Uterus (tissue), 4 donors: ENCODE data around the gene SEPTIN5. TPM values are rescaled to one million over a fixed set of nuclear protein-coding genes. Genes with fewer than 3 reads are reported as not detected.

Source experiments
- DNase-seq, 2 donors: peaks; one replicate each; pipeline ENCODE4 v3.0.0-alpha.2; 2019 to 2020
- H3K27ac ChIP-seq, 2 donors: fragments of 200-600 bp; sonication (generic); 1 replicate in 1 of 2; 2 replicates in 1 of 2; pipeline ENCODE4 v1.5.1; 2016 to 2018
- H3K27me3 ChIP-seq, 2 donors: fragments of 200-600 bp; sonication (generic); one replicate each; pipeline ENCODE4 v1.5.1; 2018 to 2019; ENCODE audit warnings: control low read depth in 1 of 2
- H3K36me3 ChIP-seq, 2 donors: fragments of 200-600 bp; sonication (generic); one replicate each; pipeline ENCODE4 v1.5.1; 2019; ENCODE audit warnings: control low read depth in 1 of 2
- H3K4me1 ChIP-seq, 2 donors: fragments of 200-600 bp; sonication (generic); one replicate each; pipeline ENCODE4 v1.5.1; 2018 to 2019; ENCODE audit warnings: control low read depth in 1 of 2
- H3K4me3 ChIP-seq, 2 donors: fragments of 200-600 bp; sonication (generic); 1 replicate in 1 of 2; 2 replicates in 1 of 2; pipeline ENCODE4 v1.5.1; 2018 to 2019; ENCODE audit warnings: mild to moderate bottlenecking in 1 of 2
- H3K9me3 ChIP-seq, 2 donors: fragments of 200-600 bp; sonication (generic); one replicate each; pipeline ENCODE4 v1.5.1; 2019; ENCODE audit warnings: control low read depth in 1 of 2
- POLR2A ChIP-seq, 2 donors: fragments of 450-650 bp; IDR thresholded peaks; one replicate each; pipeline ENCODE4 v1.6.1; 2016; ENCODE audit warnings: antibody characterized with exemption in 2 of 2, mild to moderate bottlenecking in 1 of 2, moderate library complexity in 1 of 2
- intact Hi-C: fragments of 100-400 bp; cut with DNase I; formaldehyde crosslinking; loops from one replicate; pipeline ENCODE4 v1.15.1; 2023; ENCODE audit warnings: low total_unique reads
- total RNA-seq, 4 donors: library from RNA; depleted of rRNA in 3 of 4; stranded (reverse); fragments of >200 nt in 3 of 4; gene quantifications; one replicate each; pipeline versions ENCODE4 v1.1.0 to v1.2.4, GENCODE V29; 2014 to 2023
- TF ChIP-seq, protein P1 (sequence below), 4 experiments: fragments of 200-600 bp in 2 of 4; fragments of 450-650 bp in 2 of 4; sonication (generic) in 2 of 4; IDR thresholded peaks; one replicate each; pipeline ENCODE4 v1.5.1; 2016 to 2019; ENCODE audit warnings: antibody characterized with exemption in 4 of 4, mild to moderate bottlenecking in 2 of 4, moderate library complexity in 1 of 4
- donor health status: DM: yes; HTN: yes; CAD: no.

SEPTIN5 gene
- total RNA-seq, 4 donors from 2014 or later: 9.4 to 67.6 (median 25.3) TPM

DNA sequence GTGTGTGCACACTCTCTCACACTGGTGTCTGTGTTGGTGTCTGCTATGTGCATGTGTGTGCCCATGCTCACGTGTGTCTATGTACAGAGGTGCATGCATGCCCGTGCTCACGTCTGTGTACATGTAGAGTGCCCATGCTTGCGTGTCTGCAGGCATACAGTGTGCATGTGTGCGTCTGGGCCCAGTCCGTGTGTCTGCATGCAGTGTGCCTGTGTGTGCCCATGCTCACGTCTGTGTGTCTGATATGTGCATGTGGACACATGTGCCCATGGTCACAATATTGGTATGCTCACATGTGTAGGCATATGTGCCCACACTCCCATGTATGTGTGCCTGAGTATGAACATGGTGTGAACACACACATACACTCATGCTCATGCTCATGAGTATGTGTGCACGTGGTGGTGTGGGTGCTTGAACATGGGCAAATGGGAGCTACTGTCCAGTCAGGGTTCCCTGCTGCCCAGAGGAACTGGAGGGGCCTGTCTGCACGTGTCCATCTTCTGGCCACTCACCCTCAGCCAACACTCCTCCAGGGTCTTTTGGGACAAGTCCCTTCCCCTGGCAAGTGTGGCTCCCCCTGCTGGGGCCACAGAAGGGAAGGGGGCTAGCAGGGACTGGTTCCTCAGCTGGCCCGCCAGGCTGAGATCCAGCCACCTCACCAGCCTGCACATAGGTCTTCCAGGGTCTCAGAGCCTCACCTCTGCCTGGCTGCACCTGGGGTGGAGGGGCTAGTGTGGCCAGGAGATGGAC lies 39.0 kb downstream of the SEPTIN5 start:
- DNase-seq: no peak
- no peaks in the 10 kb centered on the region for H3K36me3 ChIP-seq
- no peak overlapping the region for H3K4me3 ChIP-seq
- no peak overlapping the region for H3K27ac ChIP-seq
- intact Hi-C loops: no loop called here
- TF ChIP-seq, protein P1, sequence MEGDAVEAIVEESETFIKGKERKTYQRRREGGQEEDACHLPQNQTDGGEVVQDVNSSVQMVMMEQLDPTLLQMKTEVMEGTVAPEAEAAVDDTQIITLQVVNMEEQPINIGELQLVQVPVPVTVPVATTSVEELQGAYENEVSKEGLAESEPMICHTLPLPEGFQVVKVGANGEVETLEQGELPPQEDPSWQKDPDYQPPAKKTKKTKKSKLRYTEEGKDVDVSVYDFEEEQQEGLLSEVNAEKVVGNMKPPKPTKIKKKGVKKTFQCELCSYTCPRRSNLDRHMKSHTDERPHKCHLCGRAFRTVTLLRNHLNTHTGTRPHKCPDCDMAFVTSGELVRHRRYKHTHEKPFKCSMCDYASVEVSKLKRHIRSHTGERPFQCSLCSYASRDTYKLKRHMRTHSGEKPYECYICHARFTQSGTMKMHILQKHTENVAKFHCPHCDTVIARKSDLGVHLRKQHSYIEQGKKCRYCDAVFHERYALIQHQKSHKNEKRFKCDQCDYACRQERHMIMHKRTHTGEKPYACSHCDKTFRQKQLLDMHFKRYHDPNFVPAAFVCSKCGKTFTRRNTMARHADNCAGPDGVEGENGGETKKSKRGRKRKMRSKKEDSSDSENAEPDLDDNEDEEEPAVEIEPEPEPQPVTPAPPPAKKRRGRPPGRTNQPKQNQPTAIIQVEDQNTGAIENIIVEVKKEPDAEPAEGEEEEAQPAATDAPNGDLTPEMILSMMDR (IDR thresholded peaks at IDR 0.05): no peak
- no peak for TF ChIP-seq POLR2A (IDR thresholded peaks at IDR 0.05)
- peaks cover 0 to 15% of the 10 kb centered on the region in 2 donors for H3K4me1 ChIP-seq
- no peaks in the 10 kb centered on the region for H3K9me3 ChIP-seq
- peaks cover 14 to 24% of the 10 kb centered on the region in 2 donors for H3K27me3 ChIP-seq

DNA sequence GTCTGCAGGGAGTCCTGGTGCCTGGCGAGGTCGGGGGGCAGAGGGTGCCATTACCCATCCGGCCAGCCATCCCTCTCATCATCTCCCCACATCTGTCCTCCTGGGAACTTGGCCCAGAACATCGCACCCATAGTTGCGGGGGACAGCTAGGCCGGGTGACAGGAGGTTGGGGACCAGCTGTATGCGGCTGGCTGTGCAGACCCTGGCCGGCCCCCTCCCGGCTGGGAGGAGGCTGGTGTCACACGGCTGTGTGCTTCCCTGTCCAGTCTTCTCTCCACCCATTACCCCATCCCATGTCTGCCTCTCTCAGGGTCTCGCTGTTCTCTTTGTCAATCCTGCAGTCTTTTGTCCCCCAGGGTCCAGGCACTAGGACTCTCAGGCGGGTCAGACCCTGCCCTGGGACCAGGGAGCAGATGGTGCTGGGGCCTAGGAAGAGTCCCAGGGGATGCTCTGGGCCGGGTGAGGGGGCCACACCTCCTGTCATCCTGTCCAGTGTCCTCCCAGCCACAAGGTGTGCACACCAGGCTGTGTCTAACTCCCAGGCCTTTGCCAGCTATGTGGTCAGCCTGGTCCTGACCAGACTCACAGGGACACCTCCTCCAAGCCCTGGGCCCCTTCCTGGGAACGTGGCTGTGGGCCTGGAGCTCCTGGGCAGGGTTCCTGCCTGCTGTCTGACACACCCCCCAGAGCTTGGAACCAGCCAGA lies 39.8 kb downstream of the SEPTIN5 start:
- no peaks in the 10 kb centered on the region for H3K36me3 ChIP-seq
- H3K27ac ChIP-seq: no peak overlapping the region
- H3K4me3 ChIP-seq: no peak overlapping the region
- H3K4me1 ChIP-seq: peaks cover 0 to 15% of the 10 kb centered on the region in 2 donors
- no peaks in the 10 kb centered on the region for H3K9me3 ChIP-seq
- DNase-seq: no peak
- H3K27me3 ChIP-seq: peaks cover 15 to 24% of the 10 kb centered on the region in 2 donors
- TF ChIP-seq, protein P1 (IDR thresholded peaks at IDR 0.05): no peak
- no peak for TF ChIP-seq POLR2A (IDR thresholded peaks at IDR 0.05)
- intact Hi-C loops: no loop called here

GRCh38 chr22:19754701-19755144 lies 40.4 kb downstream of the SEPTIN5 start:
- H3K9me3 ChIP-seq: no peaks in the 10 kb centered on the region
- DNase-seq: no peak
- no peak overlapping the region for H3K4me3 ChIP-seq
- no peak overlapping the region for H3K27ac ChIP-seq
- intact Hi-C loops: no loop called here
- TF ChIP-seq POLR2A (IDR thresholded peaks at IDR 0.05): no peak
- TF ChIP-seq, protein P1 (IDR thresholded peaks at IDR 0.05): no peak
- peaks cover 0 to 21% of the 10 kb centered on the region in 2 donors for H3K4me1 ChIP-seq
- H3K27me3 ChIP-seq: peaks cover 18 to 28% of the 10 kb centered on the region in 2 donors
- H3K36me3 ChIP-seq: no peaks in the 10 kb centered on the region

DNA sequence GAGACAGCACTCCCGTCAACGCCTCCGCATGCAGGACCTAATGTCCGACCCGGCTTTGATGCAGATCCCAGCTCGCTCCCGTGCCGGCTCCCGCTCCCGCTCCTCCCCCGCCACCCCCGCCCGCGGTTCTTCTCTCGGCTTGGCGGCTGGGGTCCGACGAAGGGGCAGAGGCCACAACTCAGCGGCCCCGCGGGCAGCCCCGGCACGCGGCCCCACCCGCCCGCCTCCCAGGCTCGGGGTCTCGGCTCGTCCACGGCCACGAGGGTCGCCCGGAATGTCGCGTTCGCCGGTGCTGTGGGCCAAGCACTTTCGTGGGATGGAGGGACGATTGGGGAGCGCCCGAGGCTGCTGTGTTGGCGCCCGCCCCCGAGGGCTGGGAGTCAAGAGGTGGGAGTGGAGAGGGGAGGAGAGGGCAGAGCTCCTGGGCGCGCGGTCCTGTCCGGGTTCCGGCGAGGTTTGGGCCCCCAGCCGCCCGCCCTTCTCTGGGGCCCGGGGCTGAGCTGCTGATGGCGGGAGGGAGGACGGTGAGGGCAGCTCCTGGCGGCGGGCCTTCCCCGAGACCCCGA lies 40.9 kb downstream of the SEPTIN5 start:
- Histone ChIP-seq H3K4me1 (peaks cover 0 to 22% of the 10 kb centered on the region in 2 donors), H3K27me3 (peaks cover 18 to 31% of the 10 kb centered on the region in 2 donors)

More for the DNA sequence above, 40.9 kb downstream of the SEPTIN5 start:
- Histone ChIP-seq H3K4me3 (no peak overlapping the region), H3K9me3 (no peaks in the 10 kb centered on the region), H3K36me3 (no peaks in the 10 kb centered on the region), H3K27ac (no peak overlapping the region)
- TF ChIP-seq, protein P1 (IDR thresholded peaks at IDR 0.05): no peak
- no peak for TF ChIP-seq POLR2A (IDR thresholded peaks at IDR 0.05)
- DNase-seq: no peak
- intact Hi-C loops: no loop called here
